ENCODE data around the gene SCUBE1.

The SCUBE1 gene

GRCh38 chr22:43183496-43184277 lies 159.5 kb downstream of the SCUBE1 start:
- H3K27ac ChIP-seq: peak overlapping the region; percentile 65
- POLR2A ChIA-PET (ENCODE audit: low non-redundant PET): no interaction called here
- TF ChIP-seq, protein P1, sequence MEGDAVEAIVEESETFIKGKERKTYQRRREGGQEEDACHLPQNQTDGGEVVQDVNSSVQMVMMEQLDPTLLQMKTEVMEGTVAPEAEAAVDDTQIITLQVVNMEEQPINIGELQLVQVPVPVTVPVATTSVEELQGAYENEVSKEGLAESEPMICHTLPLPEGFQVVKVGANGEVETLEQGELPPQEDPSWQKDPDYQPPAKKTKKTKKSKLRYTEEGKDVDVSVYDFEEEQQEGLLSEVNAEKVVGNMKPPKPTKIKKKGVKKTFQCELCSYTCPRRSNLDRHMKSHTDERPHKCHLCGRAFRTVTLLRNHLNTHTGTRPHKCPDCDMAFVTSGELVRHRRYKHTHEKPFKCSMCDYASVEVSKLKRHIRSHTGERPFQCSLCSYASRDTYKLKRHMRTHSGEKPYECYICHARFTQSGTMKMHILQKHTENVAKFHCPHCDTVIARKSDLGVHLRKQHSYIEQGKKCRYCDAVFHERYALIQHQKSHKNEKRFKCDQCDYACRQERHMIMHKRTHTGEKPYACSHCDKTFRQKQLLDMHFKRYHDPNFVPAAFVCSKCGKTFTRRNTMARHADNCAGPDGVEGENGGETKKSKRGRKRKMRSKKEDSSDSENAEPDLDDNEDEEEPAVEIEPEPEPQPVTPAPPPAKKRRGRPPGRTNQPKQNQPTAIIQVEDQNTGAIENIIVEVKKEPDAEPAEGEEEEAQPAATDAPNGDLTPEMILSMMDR (conservative IDR thresholded peaks at IDR 0.05; ENCODE audit: low read depth): no peak
- no peak for DNase-seq (ENCODE audit: low spot score)
- CTCF ChIA-PET: no interaction called here

- DNase-seq (ENCODE audit: low spot score): no peak
- POLR2A ChIA-PET (ENCODE audit: low non-redundant PET): no interaction called here
Measured at GRCh38 chr22:43182726-43183125, 160.4 kb downstream of the SCUBE1 start.

GRCh38 chr22:43182118-43182517 lies 161.1 kb downstream of the SCUBE1 start:
- no peak for DNase-seq (ENCODE audit: low spot score)
- peak overlapping the region; percentile 65; the same call in 1 of the 2 replicates for H3K27ac ChIP-seq
- TF ChIP-seq, protein P1 (conservative IDR thresholded peaks at IDR 0.05; ENCODE audit: low read depth): no peak
- ChIA-PET POLR2A (ENCODE audit: low non-redundant PET) (no interaction called here), CTCF (no interaction called here)

More at GRCh38 chr22:43182726-43183125, 160.4 kb downstream of the SCUBE1 start:
- CTCF ChIA-PET: no interaction called here
- TF ChIP-seq, protein P1 (conservative IDR thresholded peaks at IDR 0.05; ENCODE audit: low read depth): no peak
- H3K27ac ChIP-seq: peak overlapping the region; percentile 65; the same call in 1 of the 2 replicates

DNA sequence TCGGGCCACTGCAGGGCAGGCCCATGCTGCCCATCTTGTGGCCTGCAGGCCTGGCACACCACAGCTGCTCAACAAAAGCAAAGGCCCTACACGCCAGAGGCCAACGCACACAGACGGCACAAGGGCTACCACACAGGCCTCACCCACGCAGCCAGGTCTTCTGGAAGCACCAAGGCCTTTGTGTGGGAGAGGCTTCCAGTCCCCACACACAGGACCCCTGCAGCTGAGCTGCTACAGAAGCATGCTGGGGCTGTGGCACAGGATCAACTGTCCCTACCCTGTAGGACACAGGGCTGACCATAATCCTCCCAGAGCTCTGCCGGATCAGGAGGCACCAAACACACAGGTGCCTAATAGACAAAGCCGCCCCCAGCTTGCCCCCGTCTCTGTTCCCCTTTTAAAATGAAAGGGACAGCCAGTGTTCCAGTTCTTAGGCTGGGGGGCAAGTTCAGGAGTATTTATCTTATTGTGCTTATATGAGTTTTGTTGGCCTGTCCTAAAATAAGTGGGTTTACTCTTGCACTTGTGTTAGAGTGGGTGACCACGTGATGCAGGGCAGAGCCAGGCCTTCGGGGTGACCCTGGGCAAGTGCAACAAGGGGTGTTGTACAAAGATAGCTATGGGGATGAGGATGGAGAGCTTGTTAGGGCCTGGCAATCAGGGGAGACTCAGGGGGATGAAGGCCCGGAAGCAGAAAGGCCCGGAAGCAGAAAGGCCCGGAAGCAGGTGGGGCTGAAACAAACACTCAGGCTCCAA lies 161.7 kb downstream of the SCUBE1 start:
- POLR2A ChIA-PET (ENCODE audit: low non-redundant PET): no interaction called here
- DNase-seq (ENCODE audit: low spot score): no peak
- TF ChIP-seq, protein P1 (conservative IDR thresholded peaks at IDR 0.05; ENCODE audit: low read depth): no peak
- peak overlapping the region; percentile 65 for H3K27ac ChIP-seq
- CTCF ChIA-PET: no interaction called here

GRCh38 chr22:43180670-43181069 lies 162.5 kb downstream of the SCUBE1 start:
- TF ChIP-seq, protein P1 (conservative IDR thresholded peaks at IDR 0.05; ENCODE audit: low read depth): no peak
- CTCF ChIA-PET: interaction anchor here (0.7 kb wide), 1 partner anchor 21 kb away, joined by 7 read pairs; no protein-coding TSS in a partner anchor
- peak overlapping the region; percentile 65 for H3K27ac ChIP-seq
- no peak for DNase-seq (ENCODE audit: low spot score)
- POLR2A ChIA-PET (ENCODE audit: low non-redundant PET): no interaction called here

DNA sequence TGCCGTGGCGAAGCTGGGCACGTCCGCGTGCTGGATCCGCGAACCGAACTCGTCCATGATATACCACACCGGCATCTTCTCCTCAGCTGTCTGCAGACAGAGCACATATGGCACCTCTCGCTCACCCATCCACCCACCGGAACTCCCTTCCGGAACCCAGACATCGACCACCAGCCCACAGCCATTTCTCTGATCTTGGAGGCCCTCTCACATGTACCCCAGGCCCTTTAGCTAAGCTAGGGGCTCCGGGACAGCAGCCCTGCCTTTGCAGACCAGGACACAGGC lies 163.3 kb downstream of the SCUBE1 start:
- no peak for DNase-seq (ENCODE audit: low spot score)
- TF ChIP-seq, protein P1 (conservative IDR thresholded peaks at IDR 0.05; ENCODE audit: low read depth): no peak
- POLR2A ChIA-PET (ENCODE audit: low non-redundant PET): no interaction called here
- CTCF ChIA-PET: no interaction called here
- H3K27ac ChIP-seq: no peak overlapping the region; the same call in 1 of the 2 replicates
